NAMALWA (cell line): Measurements from ENCODE around the gene INSL6.
A peak's percentile ranks its signal among the peaks of the same experiment; 100 is the strongest.
"Not testable (repeated sequence)": the region's sequence is repeated elsewhere in the genome, so short reads cannot be mapped to it uniquely, and the experiment has no call there.

Experiments
- DNase-seq: peaks from one replicate; pipeline ENCODE4 v3.0.0-alpha.2; 2015; ENCODE audit warnings: low spot score

Gene INSL6

GRCh38 chr9:5185220-5185840 lies at the start of gene INSL6:
INSL6 (minus strand) TSS chr9:5185639; CDS start chr9:5185602, 37 bp downstream.
- no peak for DNase-seq

GRCh38 chr9:5231212-5231611 lies 45.8 kb upstream of the INSL6 start, which contains the start of gene INSL4:
INSL4 (plus strand) TSS chr9:5231419; CDS start chr9:5231524, 105 bp downstream.
- no peak for DNase-seq

GRCh38 chr9:5230554-5230953 lies 45.1 kb upstream of the INSL6 start:
- DNase-seq, result no peak

- no peak for DNase-seq
Measured at GRCh38 chr9:5205071-5205470, 19.6 kb upstream of the INSL6 start.

- no peak for DNase-seq
Measured at GRCh38 chr9:5195463-5195862, 10.0 kb upstream of the INSL6 start.

GRCh38 chr9:5193345-5193744 lies 7.9 kb upstream of the INSL6 start:
- DNase-seq, result no peak

- no peak for DNase-seq
Measured at GRCh38 chr9:5191985-5192384, 6.5 kb upstream of the INSL6 start.

- DNase-seq, result no peak
Measured at GRCh38 chr9:5188060-5188984, 2.9 kb upstream of the INSL6 start.

GRCh38 chr9:5186416-5187169 lies 1.2 kb upstream of the INSL6 start:
- DNase-seq, result peak; percentile 47

- no peak for DNase-seq
Measured at GRCh38 chr9:5184776-5185175, 663 bp downstream of the INSL6 start.

- not testable (repeated sequence) for DNase-seq
Measured at GRCh38 chr9:5180631-5181030, 4.8 kb downstream of the INSL6 start.

GRCh38 chr9:5178126-5178805 lies 7.2 kb downstream of the INSL6 start:
- no peak for DNase-seq

GRCh38 chr9:5146241-5146640 lies 39.2 kb downstream of the INSL6 start:
- DNase-seq, result no peak

- DNase-seq, result no peak
Measured at GRCh38 chr9:5144217-5144616, 41.2 kb downstream of the INSL6 start.

GRCh38 chr9:5140151-5140550 lies 45.3 kb downstream of the INSL6 start:
- DNase-seq, result no peak

GRCh38 chr9:5122516-5122915 lies 62.9 kb downstream of the INSL6 start:
- no peak for DNase-seq

GRCh38 chr9:5122116-5122515 lies 63.3 kb downstream of the INSL6 start:
- no peak for DNase-seq

GRCh38 chr9:5113994-5114748 lies 71.3 kb downstream of the INSL6 start:
- no peak for DNase-seq
